Loucy (cell line): ENCODE data around the gene CTR9.

Experiments
- H2AFZ ChIP-seq: fragments of 200-600 bp; sonication (generic); 2 replicates; pipeline ENCODE4 v1.6.0; 2016; ENCODE audit warnings: antibody characterized with exemption, mild to moderate bottlenecking, low read length, moderate library complexity
- H3F3A ChIP-seq: fragments of 200-600 bp; 2 replicates; pipeline ENCODE4 v1.6.0; 2016; ENCODE audit warnings: antibody characterized with exemption, low read depth, mild to moderate bottlenecking
- H3K27me3 ChIP-seq: fragments of 200-600 bp; sonication (generic); 2 replicates; pipeline ENCODE4 v1.6.1; 2014; ENCODE audit warnings: low read length, mild to moderate bottlenecking; ENCODE audit not compliant: insufficient read depth, poor library complexity, severe bottlenecking
- H3K36me3 ChIP-seq: fragments of 200-600 bp; sonication (generic); 2 replicates; pipeline ENCODE4 v1.6.1; 2016; ENCODE audit warnings: low read length; ENCODE audit not compliant: insufficient read depth
- H3K4me1 ChIP-seq: fragments of 200-600 bp; sonication (generic); 2 replicates; pipeline ENCODE4 v1.5.1; 2014; ENCODE audit warnings: low read length, mild to moderate bottlenecking; ENCODE audit not compliant: insufficient read depth, poor library complexity, severe bottlenecking
- H3K4me2 ChIP-seq: fragments of 200-600 bp; sonication (generic); 2 replicates; pipeline ENCODE4 v1.6.0; 2014; ENCODE audit warnings: antibody characterized with exemption, low read length, low read depth, mild to moderate bottlenecking; ENCODE audit not compliant: poor library complexity, severe bottlenecking
- H3K4me3 ChIP-seq: fragments of 200-600 bp; sonication (generic); 2 replicates; pipeline ENCODE4 v1.5.1; 2014; ENCODE audit warnings: low read length, mild to moderate bottlenecking, mixed read lengths; ENCODE audit not compliant: poor library complexity, severe bottlenecking
- H3K79me2 ChIP-seq: fragments of 200-600 bp; sonication (generic); 2 replicates; pipeline ENCODE4 v1.6.1; 2014; ENCODE audit warnings: low read length; ENCODE audit not compliant: insufficient read depth
- H3K9ac ChIP-seq: fragments of 200-600 bp; sonication (generic); 2 replicates; pipeline ENCODE4 v1.6.0; 2014; ENCODE audit warnings: mild to moderate bottlenecking, low read depth, low read length, moderate library complexity; ENCODE audit not compliant: poor library complexity, severe bottlenecking
- H3K9me2 ChIP-seq: fragments of 200-600 bp; sonication (generic); replicated peaks from 2 replicates; pipeline ENCODE4 v1.6.1; 2016; ENCODE audit warnings: low read depth, low read length, mixed read lengths
- H3K9me3 ChIP-seq: fragments of 200-600 bp; sonication (generic); 2 replicates; pipeline ENCODE4 v1.6.1; 2014; ENCODE audit warnings: mild to moderate bottlenecking, antibody characterized with exemption, low read length, low read depth; ENCODE audit not compliant: insufficient read depth
- H4K20me1 ChIP-seq: fragments of 200-600 bp; sonication (generic); 2 replicates; pipeline ENCODE4 v1.6.0; 2014; ENCODE audit warnings: antibody characterized with exemption, low read length, mild to moderate bottlenecking; ENCODE audit not compliant: insufficient read depth, poor library complexity, severe bottlenecking
- EZH2phosphoT487 ChIP-seq: fragments of 200-600 bp; IDR thresholded peaks from 2 replicates; pipeline ENCODE4 v1.6.1; 2018; ENCODE audit warnings: antibody characterized with exemption, mild to moderate bottlenecking, moderate library complexity, borderline replicate concordance
- TF ChIP-seq, protein P1 (sequence below): fragments of 200-600 bp; sonication (generic); conservative IDR thresholded peaks from 2 replicates; pipeline ENCODE4 v1.5.1; 2014; ENCODE audit warnings: mild to moderate bottlenecking, antibody characterized with exemption, low read length

Gene CTR9

DNA sequence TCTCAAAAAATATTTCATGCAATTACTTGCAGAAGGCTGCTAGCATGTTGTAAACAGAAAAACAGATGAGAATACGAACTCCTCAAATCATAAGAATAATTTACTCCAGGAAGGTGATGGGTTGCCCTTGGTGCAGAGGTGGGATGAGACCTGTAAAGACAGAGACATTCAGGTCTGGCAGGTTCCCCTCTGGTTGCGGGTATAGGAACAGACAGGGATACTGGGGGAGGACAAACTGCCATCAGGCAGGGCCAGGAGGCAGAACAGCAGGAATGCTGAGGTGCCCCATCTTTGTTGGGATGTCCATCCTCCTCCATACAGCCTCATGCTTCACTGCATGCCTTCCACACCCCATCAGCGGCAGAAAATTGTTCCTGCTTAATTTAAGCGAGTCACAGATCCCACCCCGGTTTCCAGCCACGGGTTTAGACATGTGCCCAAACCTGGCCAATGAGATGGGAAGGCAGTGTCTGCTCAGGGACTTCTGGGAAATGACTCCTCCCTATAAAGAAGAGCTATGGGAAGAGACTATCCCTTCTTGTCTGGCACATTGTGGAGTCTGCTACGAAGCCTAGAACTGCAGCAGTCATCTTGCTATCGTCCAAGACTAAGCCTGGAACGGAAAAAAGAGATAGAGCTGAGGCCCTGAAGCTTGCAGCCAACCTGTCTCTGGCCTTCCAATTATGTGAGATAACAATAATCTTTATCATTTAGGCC, 34.3 kb upstream of the CTR9 start:
- H3K9me2 ChIP-seq: no peaks in the 10 kb centered on the region
- H3K4me2 ChIP-seq: no peak overlapping the region
- H2AFZ ChIP-seq: no peak overlapping the region

DNA sequence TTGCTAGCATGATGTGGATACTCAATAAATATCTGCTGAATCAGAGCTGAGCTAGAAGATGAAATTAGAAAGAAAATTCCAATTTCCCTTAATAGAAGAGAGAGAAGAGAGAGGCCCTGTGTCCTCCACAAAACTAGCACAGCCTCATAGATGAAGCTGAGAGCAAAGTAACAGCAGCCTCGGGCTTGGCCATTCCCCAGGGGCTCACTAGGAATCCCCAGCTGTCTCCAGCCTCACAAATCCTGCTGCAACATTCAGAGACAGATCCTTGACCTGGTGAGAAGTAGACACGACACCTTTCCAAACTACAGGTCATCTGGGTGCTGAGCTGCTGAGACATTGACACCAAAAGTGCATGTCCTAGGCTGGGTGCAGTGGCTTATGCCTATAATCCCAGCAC, 31.4 kb upstream of the CTR9 start:
- peaks cover 48% of the 10 kb centered on the region for H3K4me1 ChIP-seq
- 0 out of 2 replicates have a peak, but pooled peaks cover 3% of the 10 kb centered on the region for H3F3A ChIP-seq
- no peak overlapping the region for H2AFZ ChIP-seq
- H4K20me1 ChIP-seq: no peaks in the 10 kb centered on the region
- H3K4me3 ChIP-seq: no peak overlapping the region
- H3K9me2 ChIP-seq: no peaks in the 10 kb centered on the region
- H3K79me2 ChIP-seq: no peaks in the 10 kb centered on the region
- H3K4me2 ChIP-seq: no peak overlapping the region
- no peak overlapping the region for H3K9ac ChIP-seq
- no peak for TF ChIP-seq EZH2phosphoT487
- TF ChIP-seq, protein P1, sequence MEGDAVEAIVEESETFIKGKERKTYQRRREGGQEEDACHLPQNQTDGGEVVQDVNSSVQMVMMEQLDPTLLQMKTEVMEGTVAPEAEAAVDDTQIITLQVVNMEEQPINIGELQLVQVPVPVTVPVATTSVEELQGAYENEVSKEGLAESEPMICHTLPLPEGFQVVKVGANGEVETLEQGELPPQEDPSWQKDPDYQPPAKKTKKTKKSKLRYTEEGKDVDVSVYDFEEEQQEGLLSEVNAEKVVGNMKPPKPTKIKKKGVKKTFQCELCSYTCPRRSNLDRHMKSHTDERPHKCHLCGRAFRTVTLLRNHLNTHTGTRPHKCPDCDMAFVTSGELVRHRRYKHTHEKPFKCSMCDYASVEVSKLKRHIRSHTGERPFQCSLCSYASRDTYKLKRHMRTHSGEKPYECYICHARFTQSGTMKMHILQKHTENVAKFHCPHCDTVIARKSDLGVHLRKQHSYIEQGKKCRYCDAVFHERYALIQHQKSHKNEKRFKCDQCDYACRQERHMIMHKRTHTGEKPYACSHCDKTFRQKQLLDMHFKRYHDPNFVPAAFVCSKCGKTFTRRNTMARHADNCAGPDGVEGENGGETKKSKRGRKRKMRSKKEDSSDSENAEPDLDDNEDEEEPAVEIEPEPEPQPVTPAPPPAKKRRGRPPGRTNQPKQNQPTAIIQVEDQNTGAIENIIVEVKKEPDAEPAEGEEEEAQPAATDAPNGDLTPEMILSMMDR: no peak
- no peaks in the 10 kb centered on the region for H3K36me3 ChIP-seq
- no peaks in the 10 kb centered on the region for H3K27me3 ChIP-seq
- no peaks in the 10 kb centered on the region for H3K9me3 ChIP-seq

More for the DNA sequence above, 34.3 kb upstream of the CTR9 start:
- H3K9ac ChIP-seq: no peak overlapping the region
- no peak for TF ChIP-seq EZH2phosphoT487
- TF ChIP-seq, protein P1: no peak
- no peaks in the 10 kb centered on the region for H3K79me2 ChIP-seq
- no peaks in the 10 kb centered on the region for H3K9me3 ChIP-seq
- no peaks in the 10 kb centered on the region for H4K20me1 ChIP-seq
- no peaks in the 10 kb centered on the region for H3K36me3 ChIP-seq
- no peak overlapping the region for H3K4me3 ChIP-seq
- no peaks in the 10 kb centered on the region for H3K27me3 ChIP-seq
- H3K4me1 ChIP-seq: peaks cover 20% of the 10 kb centered on the region
- H3F3A ChIP-seq: no peaks in the 10 kb centered on the region

DNA sequence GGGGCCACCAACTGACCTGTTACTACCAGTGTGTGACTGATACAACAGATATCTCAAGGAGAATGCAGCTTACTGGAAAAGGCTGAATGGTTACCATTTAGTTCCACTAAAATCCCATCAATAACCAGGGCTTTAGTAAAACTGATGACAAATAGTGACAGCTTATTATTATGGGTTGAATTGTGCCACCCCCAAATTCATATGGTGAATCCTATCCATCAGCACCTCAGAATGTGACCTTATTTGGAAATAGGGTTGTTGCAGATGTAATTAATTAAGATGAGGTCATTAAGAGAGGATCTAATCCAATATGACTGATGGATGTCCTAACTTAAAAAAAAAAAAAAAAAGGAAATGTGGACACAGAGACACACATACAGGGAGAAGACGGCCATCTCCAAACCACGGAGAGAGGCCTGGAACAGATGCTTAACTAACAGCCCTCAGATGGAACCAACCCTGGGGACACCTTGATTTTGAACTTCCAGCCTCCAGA, 30.1 kb upstream of the CTR9 start:
- Histone ChIP-seq H3K4me1 (peaks cover 56% of the 10 kb centered on the region), H3K27me3 (no peaks in the 10 kb centered on the region), H3K36me3 (no peaks in the 10 kb centered on the region), H3K9ac (no peak overlapping the region), H3K9me2 (no peaks in the 10 kb centered on the region), H3K79me2 (no peaks in the 10 kb centered on the region), H3K9me3 (no peaks in the 10 kb centered on the region), H3K4me3 (no peak overlapping the region), H3F3A (0 out of 2 replicates have a peak, but pooled peaks cover 3% of the 10 kb centered on the region), H2AFZ (no peak overlapping the region), H4K20me1 (no peaks in the 10 kb centered on the region), H3K4me2 (no peak overlapping the region)
- TF ChIP-seq, protein P1: no peak
- TF ChIP-seq EZH2phosphoT487: no peak
